HL-60 (cell line): ENCODE results near the gene P2RY12.
A peak's percentile ranks its signal among the peaks of the same experiment; 100 is the strongest.

Experiments used
- CTCF ChIP-seq: IDR thresholded peaks from one replicate; pipeline ENCODE4 v1.5.1; 2011; ENCODE audit warnings: low read length, control low read depth, inconsistent platforms; ENCODE audit not compliant: insufficient read depth
- GABPA ChIP-seq: IDR thresholded peaks from 2 replicates; pipeline ENCODE4 v1.6.1; 2012; ENCODE audit warnings: low read depth
- POLR2AphosphoS5 ChIP-seq: IDR thresholded peaks from 2 replicates; pipeline ENCODE4 v1.6.1; 2012; ENCODE audit warnings: low read depth
- REST ChIP-seq: IDR thresholded peaks from 2 replicates; pipeline ENCODE4 v1.6.1; 2012; ENCODE audit warnings: low read depth; ENCODE audit not compliant: insufficient replicate concordance

GRCh38 chr3:151346292-151346691 is 38.3 kb downstream of the P2RY12 start:
- TF ChIP-seq CTCF (no peak), POLR2AphosphoS5 (peak; percentile 68; the same call in 1 of the 2 replicates), REST (no peak), GABPA (no peak)
